SK-N-SH treated with all-trans-retinoic acid at 6 μM for 48 hours (cell line): Measurements from ENCODE around the gene FBLN2.

Source experiments
- ATAC-seq: fragments of 200-7000 bp; cut with Tn5 transposase; 3 replicates; pipeline ENCODE4 v1.9.1; 2020; ENCODE audit warnings: mild to moderate bottlenecking, moderate library complexity
- CREB5 ChIP-seq: fragments of 250-450 bp; sonication (Bioruptor Pico); IDR thresholded peaks from 2 replicates; pipeline ENCODE4 v1.5.1; 2020; ENCODE audit warnings: low read depth, mild to moderate bottlenecking, moderate library complexity
- CSDC2 ChIP-seq: fragments of 250-450 bp; sonication (Bioruptor Pico); IDR thresholded peaks from 2 replicates; pipeline ENCODE4 v1.5.0; 2020; ENCODE audit warnings: mild to moderate bottlenecking, moderate library complexity
- CSRNP3 ChIP-seq: fragments of 250-450 bp; sonication (Bioruptor Pico); IDR thresholded peaks from 2 replicates; pipeline ENCODE4 v1.5.1; 2021; ENCODE audit warnings: mild to moderate bottlenecking, moderate library complexity
- ESRRG ChIP-seq: fragments of 250-450 bp; sonication (Bioruptor Pico); IDR thresholded peaks from 2 replicates; pipeline ENCODE4 v1.6.1; 2021; ENCODE audit warnings: mild to moderate bottlenecking
- GLIS3 ChIP-seq: fragments of 250-450 bp; sonication (Bioruptor Pico); IDR thresholded peaks from 2 replicates; pipeline ENCODE4 v1.5.0; 2020; ENCODE audit warnings: mild to moderate bottlenecking, moderate library complexity
- ISL1 ChIP-seq: fragments of 250-450 bp; sonication (Bioruptor Pico); IDR thresholded peaks from 2 replicates; pipeline ENCODE4 v2.1.2; 2022; ENCODE audit warnings: mild to moderate bottlenecking, moderate library complexity
- OSR1 ChIP-seq: fragments of 250-450 bp; sonication (Bioruptor Pico); IDR thresholded peaks from 2 replicates; pipeline ENCODE4 v1.8.0; 2022; ENCODE audit warnings: moderate library complexity, mild to moderate bottlenecking, inconsistent platforms
- PATZ1 ChIP-seq: fragments of 250-450 bp; sonication (Bioruptor Pico); IDR thresholded peaks from 2 replicates; pipeline ENCODE4 v1.8.0; 2020; ENCODE audit warnings: mild to moderate bottlenecking, moderate library complexity, borderline replicate concordance
- POU6F1 ChIP-seq: fragments of 250-450 bp; sonication (Bioruptor Pico); IDR thresholded peaks from 2 replicates; pipeline ENCODE4 v1.8.0; 2021; ENCODE audit warnings: low read depth, mild to moderate bottlenecking, moderate library complexity, borderline replicate concordance
- PPARA ChIP-seq: fragments of 250-450 bp; sonication (Bioruptor Pico); IDR thresholded peaks from 2 replicates; pipeline ENCODE4 v1.5.0; 2020; ENCODE audit warnings: mild to moderate bottlenecking, borderline replicate concordance
- SNAI2 ChIP-seq: fragments of 250-450 bp; sonication (Bioruptor Pico); IDR thresholded peaks from 2 replicates; pipeline ENCODE4 v1.5.0; 2020; ENCODE audit warnings: mild to moderate bottlenecking, moderate library complexity
- TCF4 ChIP-seq: fragments of 250-450 bp; sonication (Bioruptor Pico); IDR thresholded peaks from 2 replicates; pipeline ENCODE4 v1.8.0; 2021; ENCODE audit warnings: mild to moderate bottlenecking, moderate library complexity, borderline replicate concordance
- TOX ChIP-seq: fragments of 250-450 bp; sonication (Bioruptor Pico); IDR thresholded peaks from 2 replicates; pipeline ENCODE4 v1.8.0; 2021; ENCODE audit warnings: mild to moderate bottlenecking, moderate library complexity, borderline replicate concordance
- TSHZ2 ChIP-seq: fragments of 250-450 bp; sonication (Bioruptor Pico); IDR thresholded peaks from 2 replicates; pipeline ENCODE4 v1.5.0; 2020; ENCODE audit warnings: mild to moderate bottlenecking, moderate library complexity
- ZFP3 ChIP-seq: fragments of 250-450 bp; sonication (Bioruptor Pico); IDR thresholded peaks from 2 replicates; pipeline ENCODE4 v1.5.0; 2020; ENCODE audit warnings: mild to moderate bottlenecking, moderate library complexity
- ZFP30 ChIP-seq: fragments of 450-650 bp; formaldehyde crosslinking; IDR thresholded peaks from 2 replicates; pipeline ENCODE4 v1.5.0; 2022; ENCODE audit warnings: mild to moderate bottlenecking, moderate library complexity
- ZNF565 ChIP-seq: fragments of 450-650 bp; formaldehyde crosslinking; conservative IDR thresholded peaks from 2 replicates; pipeline ENCODE4 v1.5.0; 2020; ENCODE audit warnings: low read depth, mild to moderate bottlenecking, moderate library complexity
- ZNF70 ChIP-seq: fragments of 450-650 bp; formaldehyde crosslinking; IDR thresholded peaks from 2 replicates; pipeline ENCODE4 v1.5.0; 2020; ENCODE audit warnings: mild to moderate bottlenecking, moderate library complexity
- ZNF8 ChIP-seq: fragments of 450-650 bp; formaldehyde crosslinking; IDR thresholded peaks from 2 replicates; pipeline ENCODE4 v1.5.0; 2020; ENCODE audit warnings: mild to moderate bottlenecking, moderate library complexity

The FBLN2 gene

DNA sequence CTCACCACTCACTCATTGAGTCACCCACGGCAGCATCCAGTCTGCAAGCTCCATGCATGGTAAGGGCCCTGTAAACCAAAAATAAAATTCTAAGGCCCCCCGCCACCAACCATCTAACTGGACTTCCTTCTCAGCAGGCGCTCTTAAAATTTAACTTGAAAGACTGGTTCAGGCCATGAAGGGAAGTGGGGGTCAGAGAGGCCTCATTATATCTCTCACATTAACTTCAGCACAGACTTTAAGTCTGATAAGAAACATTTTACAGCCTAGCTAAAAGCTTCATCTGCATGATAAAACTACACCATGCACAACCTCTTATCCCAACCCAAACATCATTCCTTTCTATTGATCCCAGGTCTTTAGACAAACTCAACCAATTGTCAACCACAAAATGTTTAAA lies 38.5 kb downstream of the FBLN2 start:
- no peak for TF ChIP-seq GLIS3
- no peak for TF ChIP-seq ISL1
- no peak for TF ChIP-seq ZFP3 (CRISPR knock-in tag)
- TF ChIP-seq ZNF70 (CRISPR knock-in tag) = no peak
- TF ChIP-seq TCF4 = no peak
- no peak for TF ChIP-seq TSHZ2 (CRISPR knock-in tag)
- TF ChIP-seq ZFP30 (CRISPR knock-in tag) = no peak
- ATAC-seq = no peak

GRCh38 chr3:13588221-13588701 lies 39.3 kb downstream of the FBLN2 start:
- TF ChIP-seq POU6F1 (CRISPR knock-in tag) (no peak), OSR1 (CRISPR knock-in tag) (no peak), ESRRG (CRISPR knock-in tag) (no peak), CREB5 (no peak), ZNF8 (no peak), ISL1 (no peak), CSDC2 (CRISPR knock-in tag) (no peak), TOX (no peak), ZFP3 (CRISPR knock-in tag) (no peak)
- no peak for ATAC-seq

GRCh38 chr3:13588993-13589392 lies 40.1 kb downstream of the FBLN2 start:
- ATAC-seq = no peak
- TF ChIP-seq PATZ1 (CRISPR knock-in tag) = no peak
- no peak for TF ChIP-seq TCF4
- no peak for TF ChIP-seq ESRRG (CRISPR knock-in tag)
- TF ChIP-seq CREB5 = no peak
- no peak for TF ChIP-seq ZNF8
- TF ChIP-seq CSRNP3 (CRISPR knock-in tag) = no peak
- no peak for TF ChIP-seq PPARA

GRCh38 chr3:13590841-13591520 lies 42.1 kb downstream of the FBLN2 start:
- no peak for ATAC-seq
- no peak for TF ChIP-seq SNAI2 (CRISPR knock-in tag)
- no peak for TF ChIP-seq ZNF565
- no peak for TF ChIP-seq CSRNP3 (CRISPR knock-in tag)
- no peak for TF ChIP-seq PATZ1 (CRISPR knock-in tag)
- no peak for TF ChIP-seq GLIS3
- TF ChIP-seq TSHZ2 (CRISPR knock-in tag) = no peak
